OCI-LY1 (cell line): ENCODE data around the gene MIEN1.

Experiments
- EZH2 ChIP-seq: fragments of 200-600 bp; sonication (generic), shearing (Covaris generic); IDR thresholded peaks from 2 replicates; pipeline ENCODE4 v1.8.0; 2017; ENCODE audit warnings: borderline replicate concordance, mixed run types, mild to moderate bottlenecking, antibody characterized with exemption, low read length, moderate library complexity, mixed read lengths
- TF ChIP-seq, protein P1 (sequence below): fragments of 200-600 bp; sonication (generic), shearing (Covaris generic); IDR thresholded peaks from 2 replicates; pipeline ENCODE4 v1.5.1; 2017; ENCODE audit warnings: mild to moderate bottlenecking, antibody characterized with exemption, low read length, moderate library complexity, mixed read lengths

- TF ChIP-seq, protein P1, sequence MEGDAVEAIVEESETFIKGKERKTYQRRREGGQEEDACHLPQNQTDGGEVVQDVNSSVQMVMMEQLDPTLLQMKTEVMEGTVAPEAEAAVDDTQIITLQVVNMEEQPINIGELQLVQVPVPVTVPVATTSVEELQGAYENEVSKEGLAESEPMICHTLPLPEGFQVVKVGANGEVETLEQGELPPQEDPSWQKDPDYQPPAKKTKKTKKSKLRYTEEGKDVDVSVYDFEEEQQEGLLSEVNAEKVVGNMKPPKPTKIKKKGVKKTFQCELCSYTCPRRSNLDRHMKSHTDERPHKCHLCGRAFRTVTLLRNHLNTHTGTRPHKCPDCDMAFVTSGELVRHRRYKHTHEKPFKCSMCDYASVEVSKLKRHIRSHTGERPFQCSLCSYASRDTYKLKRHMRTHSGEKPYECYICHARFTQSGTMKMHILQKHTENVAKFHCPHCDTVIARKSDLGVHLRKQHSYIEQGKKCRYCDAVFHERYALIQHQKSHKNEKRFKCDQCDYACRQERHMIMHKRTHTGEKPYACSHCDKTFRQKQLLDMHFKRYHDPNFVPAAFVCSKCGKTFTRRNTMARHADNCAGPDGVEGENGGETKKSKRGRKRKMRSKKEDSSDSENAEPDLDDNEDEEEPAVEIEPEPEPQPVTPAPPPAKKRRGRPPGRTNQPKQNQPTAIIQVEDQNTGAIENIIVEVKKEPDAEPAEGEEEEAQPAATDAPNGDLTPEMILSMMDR = no peak
- no peak for TF ChIP-seq EZH2
Observed at GRCh38 chr17:39711851-39712250, 18.5 kb downstream of the MIEN1 start.
